ENCODE measurements around the gene CTAGE8. TPM values are rescaled to one million over a fixed set of nuclear protein-coding genes. Genes with fewer than 3 reads are reported as not detected.
"Not testable (repeated sequence)": the region's sequence is repeated elsewhere in the genome, so short reads cannot be mapped to it uniquely, and the experiment has no call there.

The CTAGE8 gene
- total RNA-seq, 4 donors from 2014 or later: 3.2 to 10.3 (median 6.4) TPM; not detected in 1

GRCh38 chr7:144233039-144233438, 36.0 kb downstream of the CTAGE8 start:
- H3K4me3 ChIP-seq; intact Hi-C loops (cut with DNase I; ENCODE audit: low total_unique reads); H3K27me3 ChIP-seq; H3K36me3 ChIP-seq; H3K4me1 ChIP-seq; H3K9me3 ChIP-seq; DNase-seq; in situ Hi-C loops (cut with MboI; ENCODE audit: low pct_ligation_motif_present in 1 of 4, low pct_unique_long_range_greater_than_20kb in 1 of 4, low sequenced_read_pairs in 3 of 4); H3K27ac ChIP-seq: not testable (repeated sequence)
- 95% methylated on average over 1 of the region's 1 CpG; no CpG with 5 or more reads in 1 of the 2 donors for WGBS, 2 donors (ENCODE audit: low coverage in 1 of 2)

GRCh38 chr7:144231027-144231426, 38.1 kb downstream of the CTAGE8 start:
- H3K4me1 ChIP-seq; H3K9me3 ChIP-seq; DNase-seq; in situ Hi-C loops (cut with MboI; ENCODE audit: low pct_ligation_motif_present in 1 of 4, low pct_unique_long_range_greater_than_20kb in 1 of 4, low sequenced_read_pairs in 3 of 4); H3K27ac ChIP-seq; H3K4me3 ChIP-seq; intact Hi-C loops (cut with DNase I; ENCODE audit: low total_unique reads); H3K27me3 ChIP-seq; H3K36me3 ChIP-seq: not testable (repeated sequence)
- no CpG with 5 or more reads among the region's 2 CpGs for WGBS, 2 donors (ENCODE audit: low coverage in 1 of 2)

GRCh38 chr7:144228810-144229209, 40.3 kb downstream of the CTAGE8 start:
- H3K4me3 ChIP-seq; H3K27me3 ChIP-seq; DNase-seq; H3K4me1 ChIP-seq; intact Hi-C loops (cut with DNase I; ENCODE audit: low total_unique reads); H3K9me3 ChIP-seq; H3K27ac ChIP-seq; H3K36me3 ChIP-seq; in situ Hi-C loops (cut with MboI; ENCODE audit: low pct_ligation_motif_present in 1 of 4, low pct_unique_long_range_greater_than_20kb in 1 of 4, low sequenced_read_pairs in 3 of 4): not testable (repeated sequence)
- WGBS, 2 donors (ENCODE audit: low coverage in 1 of 2): 92% methylated on average over 1 of the region's 3 CpGs; no CpG with 5 or more reads in 1 of the 2 donors

DNA sequence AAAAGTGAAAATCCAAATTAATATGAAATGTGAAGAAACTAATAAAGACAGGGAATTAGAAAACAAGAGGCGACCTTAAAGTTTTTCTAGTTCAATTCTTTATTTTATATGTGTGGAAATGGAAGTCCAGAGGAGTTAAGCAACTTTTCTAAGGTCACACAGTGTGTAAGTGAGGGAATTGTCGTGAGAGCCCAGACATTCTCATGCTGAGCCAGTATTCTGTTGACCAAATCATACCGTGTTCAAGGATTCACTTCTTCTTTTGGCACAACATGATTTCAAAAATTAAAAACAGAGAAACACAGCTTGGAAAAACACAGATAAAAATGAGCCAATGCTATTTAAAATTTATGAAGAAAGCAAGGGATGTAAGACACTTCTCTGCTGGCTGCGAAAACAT, 42.2 kb downstream of the CTAGE8 start:
- H3K4me3 ChIP-seq; H3K36me3 ChIP-seq; H3K27me3 ChIP-seq; in situ Hi-C loops (cut with MboI; ENCODE audit: low pct_ligation_motif_present in 1 of 4, low pct_unique_long_range_greater_than_20kb in 1 of 4, low sequenced_read_pairs in 3 of 4); H3K4me1 ChIP-seq; DNase-seq; intact Hi-C loops (cut with DNase I; ENCODE audit: low total_unique reads); H3K9me3 ChIP-seq; H3K27ac ChIP-seq: not testable (repeated sequence)
- WGBS, 2 donors (ENCODE audit: low coverage in 1 of 2): 73 to 85% methylated on average over 2 to 3 of the region's 4 CpGs

DNA sequence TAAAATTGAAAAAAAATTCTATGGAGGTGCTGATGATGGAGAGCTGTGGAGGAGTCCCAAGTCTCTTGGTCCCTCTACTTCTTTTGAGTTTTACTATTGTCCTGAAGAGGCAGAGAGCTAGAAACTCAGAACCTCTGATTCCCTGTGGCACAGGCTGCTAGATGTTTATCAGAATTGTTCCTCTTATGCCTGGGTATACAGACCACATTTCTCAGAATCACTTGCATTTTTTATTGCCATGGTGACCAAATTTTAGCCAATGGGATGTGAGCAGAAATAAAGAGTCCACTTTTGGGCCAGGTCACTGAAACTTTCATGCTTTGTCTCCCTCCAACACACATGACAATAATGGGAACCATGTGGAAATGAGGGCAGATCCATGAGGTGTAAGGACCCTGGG, 45.4 kb downstream of the CTAGE8 start:
- H3K4me3 ChIP-seq; H3K27ac ChIP-seq; H3K9me3 ChIP-seq; DNase-seq; H3K4me1 ChIP-seq; intact Hi-C loops (cut with DNase I; ENCODE audit: low total_unique reads); H3K36me3 ChIP-seq; H3K27me3 ChIP-seq; in situ Hi-C loops (cut with MboI; ENCODE audit: low pct_ligation_motif_present in 1 of 4, low pct_unique_long_range_greater_than_20kb in 1 of 4, low sequenced_read_pairs in 3 of 4): not testable (repeated sequence)

DNA sequence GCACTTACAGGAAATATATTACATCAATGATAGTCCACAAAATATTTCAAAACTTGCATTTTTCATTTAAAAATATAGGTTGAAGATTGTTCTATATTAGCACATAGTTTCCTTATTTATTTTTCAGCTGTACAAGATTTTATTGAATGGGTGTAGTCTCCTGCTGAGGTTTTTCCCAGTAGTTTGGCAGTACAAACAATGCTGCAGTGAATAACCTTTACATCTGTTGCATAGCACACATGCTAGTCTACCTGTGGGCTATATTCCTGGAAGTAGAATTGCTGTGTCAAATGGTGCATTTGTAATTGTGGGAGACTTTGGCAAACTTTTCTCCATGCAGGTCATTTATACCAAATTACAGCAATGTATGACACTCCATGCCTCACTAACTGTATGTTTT, 48.6 kb downstream of the CTAGE8 start:
- H3K27me3 ChIP-seq; DNase-seq; H3K36me3 ChIP-seq; H3K9me3 ChIP-seq; in situ Hi-C loops (cut with MboI; ENCODE audit: low pct_ligation_motif_present in 1 of 4, low pct_unique_long_range_greater_than_20kb in 1 of 4, low sequenced_read_pairs in 3 of 4); H3K4me3 ChIP-seq; intact Hi-C loops (cut with DNase I; ENCODE audit: low total_unique reads); H3K27ac ChIP-seq; H3K4me1 ChIP-seq: not testable (repeated sequence)

- H3K27ac ChIP-seq; intact Hi-C loops (cut with DNase I; ENCODE audit: low total_unique reads); H3K4me1 ChIP-seq; H3K9me3 ChIP-seq; in situ Hi-C loops (cut with MboI; ENCODE audit: low pct_ligation_motif_present in 1 of 4, low pct_unique_long_range_greater_than_20kb in 1 of 4, low sequenced_read_pairs in 3 of 4); DNase-seq; H3K36me3 ChIP-seq; H3K4me3 ChIP-seq; H3K27me3 ChIP-seq: not testable (repeated sequence)
- WGBS, 2 donors (ENCODE audit: low coverage in 1 of 2): no CpG with 5 or more reads among the region's 4 CpGs
Measured at GRCh38 chr7:144219149-144219548, 49.9 kb downstream of the CTAGE8 start.

DNA sequence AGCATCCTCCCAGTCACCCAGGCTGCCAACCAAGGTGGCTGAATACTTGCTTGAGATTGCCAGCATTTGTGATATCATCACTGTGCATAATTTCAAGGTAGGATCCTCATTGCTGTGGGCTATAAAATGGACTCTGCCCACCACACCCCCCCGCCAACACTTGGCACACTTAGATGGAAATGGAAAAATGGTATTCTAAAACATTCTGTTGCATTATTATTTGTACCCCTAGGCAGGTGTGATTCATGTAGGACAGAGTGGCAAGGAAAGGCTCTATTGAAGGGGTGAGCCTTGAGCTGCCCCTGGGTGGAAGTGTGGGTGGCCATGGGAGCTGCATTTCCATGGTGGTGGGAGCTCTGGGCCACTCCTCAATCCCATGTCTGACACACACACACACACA, 50.5 kb downstream of the CTAGE8 start:
- H3K4me1 ChIP-seq; H3K4me3 ChIP-seq; intact Hi-C loops (cut with DNase I; ENCODE audit: low total_unique reads); H3K9me3 ChIP-seq; H3K36me3 ChIP-seq; DNase-seq; H3K27ac ChIP-seq; in situ Hi-C loops (cut with MboI; ENCODE audit: low pct_ligation_motif_present in 1 of 4, low pct_unique_long_range_greater_than_20kb in 1 of 4, low sequenced_read_pairs in 3 of 4); H3K27me3 ChIP-seq: not testable (repeated sequence)
- 100% methylated on average over 1 of the region's 1 CpG; no CpG with 5 or more reads in 1 of the 2 donors for WGBS, 2 donors (ENCODE audit: low coverage in 1 of 2)

- intact Hi-C loops (cut with DNase I; ENCODE audit: low total_unique reads); H3K27me3 ChIP-seq; H3K27ac ChIP-seq; DNase-seq; in situ Hi-C loops (cut with MboI; ENCODE audit: low pct_ligation_motif_present in 1 of 4, low pct_unique_long_range_greater_than_20kb in 1 of 4, low sequenced_read_pairs in 3 of 4); H3K4me3 ChIP-seq; H3K4me1 ChIP-seq; H3K36me3 ChIP-seq; H3K9me3 ChIP-seq: not testable (repeated sequence)
Measured at GRCh38 chr7:144217200-144217599, 51.9 kb downstream of the CTAGE8 start.

Other genes starting within 250 kb of the CTAGE8 start
- not detected for gene OR2A5, start 220.3 kb downstream of the CTAGE8 start, total RNA-seq
- gene OR2A25, start 199.5 kb downstream of the CTAGE8 start, total RNA-seq: not detected
- not detected for gene OR2A12, start 183.0 kb downstream of the CTAGE8 start, total RNA-seq
- not detected for gene OR2A2, start 159.7 kb downstream of the CTAGE8 start, total RNA-seq
- gene OR2A14, start 146.1 kb downstream of the CTAGE8 start, total RNA-seq: not detected
- 10 to 100 TPM in 3 of 4 donors, 1 to 10 TPM in 1; 7.8 to 63.3 (median 34.1) TPM for gene CTAGE4, start 85.8 kb downstream of the CTAGE8 start, total RNA-seq
- 10 to 100 TPM in 3 of 4 donors, 1 to 10 TPM in 1; 4.6 to 29.1 (median 26.3) TPM for gene ARHGEF35, start 73.5 kb downstream of the CTAGE8 start, total RNA-seq
- not detected for gene OR2A42, start 29.7 kb downstream of the CTAGE8 start, total RNA-seq
- gene OR2A7, start 4.5 kb downstream of the CTAGE8 start, total RNA-seq: 10 to 100 TPM; 14.1 to 50.9 (median 25.1) TPM
- not detected for gene OR2A1, start 43.1 kb upstream of the CTAGE8 start, total RNA-seq
- 100 to 1,000 TPM in 1 of 4 donors, 10 to 100 TPM in 3; 49.6 to 112 (median 64.3) TPM for gene ARHGEF5, start 86.1 kb upstream of the CTAGE8 start, total RNA-seq
- not detected for gene NOBOX, start 134.4 kb upstream of the CTAGE8 start, total RNA-seq